ENCODE data around the gene CCNL2. TPM values are rescaled to one million over a fixed set of nuclear protein-coding genes. Genes with fewer than 3 reads are reported as not detected.
"Not testable (repeated sequence)": the region's sequence is repeated elsewhere in the genome, so short reads cannot be mapped to it uniquely, and the experiment has no call there.

CCNL2 gene
- total and polyA plus RNA-seq, 2 experiments from 2014 or later = 230 to 301 TPM

DNA sequence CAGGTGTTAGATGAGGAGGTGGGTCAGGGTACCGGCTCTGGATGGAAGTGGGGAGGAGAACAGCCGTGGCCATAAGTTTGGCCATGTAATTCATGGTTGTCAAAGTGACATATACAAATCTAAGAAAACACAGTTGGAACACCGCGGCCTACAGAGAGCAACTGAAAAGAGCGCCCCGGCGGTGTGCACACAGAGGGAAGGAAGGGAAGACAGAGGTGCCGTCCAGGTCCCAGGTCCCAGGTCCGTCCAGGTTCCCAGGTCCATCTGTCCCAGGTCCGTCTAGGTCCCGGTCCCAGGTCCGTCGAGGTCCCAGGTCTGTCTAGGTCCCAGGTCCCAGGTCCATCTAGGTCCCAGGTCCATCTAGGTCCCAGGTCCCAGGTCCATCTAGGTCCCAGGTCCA is 12.5 kb upstream of the CCNL2 start:
- no peak for TF ChIP-seq CTCF (IDR thresholded peaks at IDR 0.05; ENCODE audit: low read depth, low read length)
- H3K27ac ChIP-seq = no peak overlapping the region
- no peak overlapping the region for H3K4me3 ChIP-seq
- no peak for DNase-seq (ENCODE audit: low read depth in 1 of 2, low spot score in 1 of 2)
- H3K36me3 ChIP-seq = no peaks in the 10 kb centered on the region
- no peaks in the 10 kb centered on the region for H3K9me3 ChIP-seq (ENCODE audit: low read depth)
- H3K4me1 ChIP-seq (ENCODE audit: low read depth) = peaks cover 7% of the 10 kb centered on the region
- H3K27me3 ChIP-seq = no peaks in the 10 kb centered on the region

DNA sequence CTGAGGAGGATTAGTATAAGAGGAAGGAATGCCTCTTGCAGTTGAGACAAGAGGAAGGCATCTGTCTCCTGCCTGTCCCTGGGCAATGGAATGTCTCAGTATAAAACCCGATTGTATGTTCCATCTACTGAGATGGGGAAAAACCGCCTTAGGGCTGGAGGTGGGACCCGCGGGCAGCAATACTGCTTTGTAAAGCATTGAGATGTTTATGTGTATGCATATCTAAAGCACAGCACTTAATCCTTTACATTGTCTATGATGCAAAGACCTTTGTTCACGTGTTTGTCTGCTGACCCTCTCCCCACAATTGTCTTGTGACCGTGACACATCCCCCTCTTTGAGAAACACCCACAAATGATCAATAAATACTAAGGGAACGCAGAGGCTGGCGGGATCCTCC is 11.1 kb upstream of the CCNL2 start:
- H3K27ac ChIP-seq; H3K27me3 ChIP-seq; DNase-seq (ENCODE audit: low read depth in 1 of 2, low spot score in 1 of 2): not testable (repeated sequence)

GRCh38 chr1:1407636-1408318 is 8.6 kb upstream of the CCNL2 start:
- Histone ChIP-seq H3K4me1 (ENCODE audit: low read depth) (peaks cover 11% of the 10 kb centered on the region), H3K36me3 (peaks cover 16% of the 10 kb centered on the region), H3K9me3 (ENCODE audit: low read depth) (no peaks in the 10 kb centered on the region), H3K27ac (peak overlapping the region; percentile 84), H3K27me3 (no peaks in the 10 kb centered on the region), H3K4me3 (peak overlapping the region; percentile 72)
- DNase-seq (ENCODE audit: low read depth in 1 of 2, low spot score in 1 of 2) = peak; percentile 47 to 56
- TF ChIP-seq CTCF (IDR thresholded peaks at IDR 0.05; ENCODE audit: low read depth, low read length) = peak; percentile 1

More for the DNA sequence above, 11.1 kb upstream of the CCNL2 start:
- H3K9me3 ChIP-seq (ENCODE audit: low read depth); H3K36me3 ChIP-seq; H3K4me3 ChIP-seq: not testable (repeated sequence)
- H3K4me1 ChIP-seq (ENCODE audit: low read depth) = peaks cover 11% of the 10 kb centered on the region

GRCh38 chr1:1406821-1407635 is 7.9 kb upstream of the CCNL2 start, which contains the start of gene MRPL20:
TSS of gene MRPL20 (minus strand) at chr1:1407293. CDS start at chr1:1407217, 76 bp downstream.
- no peaks in the 10 kb centered on the region for H3K9me3 ChIP-seq (ENCODE audit: low read depth)
- peak within 1 kb of the TSS; percentile 72 for H3K4me3 ChIP-seq
- peak within 1 kb of the TSS; percentile 84 for H3K27ac ChIP-seq
- no peak for TF ChIP-seq CTCF (IDR thresholded peaks at IDR 0.05; ENCODE audit: low read depth, low read length)
- H3K36me3 ChIP-seq = peaks cover 17% of the 10 kb centered on the region
- peak; percentile 91 to 95 for DNase-seq (ENCODE audit: low read depth in 1 of 2, low spot score in 1 of 2)
- no peaks in the 10 kb centered on the region for H3K27me3 ChIP-seq
- H3K4me1 ChIP-seq (ENCODE audit: low read depth) = peaks cover 11% of the 10 kb centered on the region

DNA sequence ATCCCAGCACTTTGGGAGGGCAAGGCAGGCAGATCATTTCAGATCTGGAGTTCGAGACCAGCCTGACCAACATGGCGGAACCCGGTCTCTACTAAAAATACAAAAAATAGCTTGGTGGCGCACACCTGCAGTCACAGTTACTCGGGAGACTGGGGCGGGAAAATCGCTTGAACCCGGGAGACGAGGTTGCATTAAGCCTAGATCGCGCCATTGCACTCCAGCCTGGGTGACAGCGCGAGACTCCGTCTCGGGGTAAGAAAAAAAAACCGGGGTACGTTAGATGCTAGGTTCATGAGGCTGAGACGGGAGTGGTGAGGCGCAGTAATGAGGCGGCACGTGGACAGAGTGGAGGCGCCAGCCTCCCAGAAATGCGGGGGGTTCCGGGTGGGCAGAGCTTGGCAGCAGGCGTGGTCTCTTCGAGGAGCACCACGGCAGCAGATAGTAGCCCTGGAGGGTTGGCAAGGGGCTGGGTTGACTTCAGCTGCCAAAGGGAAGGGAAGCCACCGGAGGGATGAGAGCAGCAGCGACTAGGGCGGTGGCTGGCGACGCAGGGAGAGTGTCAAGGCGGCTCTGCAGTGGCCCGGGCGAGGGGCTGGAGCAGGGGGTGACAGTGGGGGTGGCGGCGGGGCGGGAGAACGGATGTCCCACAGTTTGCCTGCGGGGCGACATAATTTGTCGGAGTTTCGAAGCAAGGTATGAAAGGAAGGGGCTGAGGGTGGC is 7.1 kb upstream of the CCNL2 start:
- no peaks in the 10 kb centered on the region for H3K9me3 ChIP-seq (ENCODE audit: low read depth)
- H3K4me1 ChIP-seq (ENCODE audit: low read depth) = peaks cover 11% of the 10 kb centered on the region
- no peak for DNase-seq (ENCODE audit: low read depth in 1 of 2, low spot score in 1 of 2)
- TF ChIP-seq CTCF (IDR thresholded peaks at IDR 0.05; ENCODE audit: low read depth, low read length) = no peak
- H3K4me3 ChIP-seq = peak overlapping the region; percentile 72
- H3K27ac ChIP-seq = peak overlapping the region; percentile 84
- no peaks in the 10 kb centered on the region for H3K27me3 ChIP-seq
- peaks cover 24% of the 10 kb centered on the region for H3K36me3 ChIP-seq

Data from cardiac muscle cell (in vitro differentiated cells and primary cell).